Stimulated activated CD8-positive, alpha-beta memory T cell treated with anti-CD3 and anti-CD28 coated beads, Interleukin-12 subunit alpha, Interleukin-12 subunit beta, amount 100 ng/mL, for 1 hour (primary cell): ENCODE measurements around the gene ZNF3.
A peak's percentile ranks its signal among the peaks of the same experiment; 100 is the strongest.

Source experiments
- DNase-seq: peaks from one replicate; pipeline ENCODE4 v3.0.0-alpha.2; 2020; ENCODE audit warnings: low read depth

Gene ZNF3

DNA sequence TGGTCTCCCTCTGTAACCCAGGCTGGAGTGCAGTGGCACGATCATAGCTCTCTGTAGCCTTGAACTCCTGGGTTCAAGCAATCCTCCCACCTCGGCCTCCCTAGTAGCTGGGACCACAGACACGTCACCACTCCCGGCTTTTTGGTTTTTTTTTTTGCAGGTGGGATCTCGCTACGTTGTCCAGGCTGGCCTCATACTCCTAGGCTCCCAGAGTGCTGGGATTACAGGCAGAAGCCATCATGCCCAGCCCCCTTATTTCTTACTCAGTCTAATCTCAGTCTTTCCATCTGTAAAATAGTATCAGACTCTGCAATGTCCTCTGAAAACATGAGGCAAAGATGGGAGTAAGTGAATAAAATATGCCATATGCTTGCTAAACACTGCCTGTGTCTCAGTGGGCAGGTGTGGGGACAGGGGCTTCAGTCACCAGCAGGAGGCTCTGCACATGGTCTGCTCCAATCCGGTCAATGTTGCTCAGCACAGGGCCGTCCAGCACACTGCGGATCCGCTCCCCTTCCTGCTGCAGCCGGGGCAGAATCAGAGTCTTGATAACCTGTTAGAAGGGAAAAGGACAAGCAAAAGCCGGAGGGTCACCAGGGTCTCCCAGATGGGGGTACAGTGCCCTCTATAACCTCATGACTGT lies 28.1 kb upstream of the ZNF3 start:
- DNase-seq, result no peak

DNA sequence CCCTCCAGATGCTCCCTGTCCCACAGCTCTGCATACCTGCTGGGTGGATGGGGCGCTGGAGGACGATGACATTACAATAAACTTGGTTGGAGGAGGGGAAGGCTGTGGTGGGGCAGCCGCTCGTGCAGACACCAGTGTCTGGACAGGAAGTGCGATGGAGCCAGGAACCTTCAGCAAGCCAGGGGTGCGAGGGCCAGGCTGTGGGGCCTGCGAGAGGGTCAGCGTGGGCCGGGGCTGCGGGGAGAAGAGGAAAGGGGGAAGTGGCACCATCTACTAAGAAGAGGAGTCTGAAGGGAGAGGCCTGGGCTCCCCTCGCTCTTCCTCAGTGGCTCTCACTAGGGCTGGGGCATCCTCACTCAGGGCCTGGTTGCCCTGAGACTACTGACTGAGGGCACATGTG lies 26.4 kb upstream of the ZNF3 start:
- no peak for DNase-seq

DNA sequence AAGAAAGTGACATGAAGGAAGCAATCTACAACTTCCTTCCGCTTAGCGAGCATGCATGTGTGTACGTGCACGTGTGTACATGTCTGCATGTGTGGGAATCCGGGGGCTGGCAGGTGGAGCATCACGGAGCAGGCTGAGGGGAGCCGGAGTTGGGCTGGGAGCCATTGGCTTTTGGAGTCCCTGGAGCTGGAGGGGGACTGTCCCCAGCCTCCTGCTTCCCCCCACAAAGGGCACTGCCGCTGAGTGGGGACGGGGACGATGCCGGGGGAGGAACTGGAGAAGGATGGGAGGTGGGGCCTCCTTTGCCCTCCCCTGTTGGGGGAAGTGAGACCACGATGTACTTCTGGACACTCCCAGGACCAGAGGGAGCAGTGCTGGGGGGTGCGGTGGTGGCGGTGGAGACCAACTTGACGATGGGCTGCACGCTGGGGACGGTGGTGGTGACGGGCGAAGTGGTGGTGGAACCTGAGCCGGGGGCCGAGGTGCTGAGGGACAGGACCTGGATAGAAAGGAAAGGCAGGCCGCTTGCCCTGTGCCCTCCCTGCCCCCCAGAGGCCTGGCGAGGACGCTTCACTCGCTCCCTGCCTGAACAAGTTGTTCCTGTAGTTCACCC lies 25.7 kb upstream of the ZNF3 start:
- no peak for DNase-seq

DNA sequence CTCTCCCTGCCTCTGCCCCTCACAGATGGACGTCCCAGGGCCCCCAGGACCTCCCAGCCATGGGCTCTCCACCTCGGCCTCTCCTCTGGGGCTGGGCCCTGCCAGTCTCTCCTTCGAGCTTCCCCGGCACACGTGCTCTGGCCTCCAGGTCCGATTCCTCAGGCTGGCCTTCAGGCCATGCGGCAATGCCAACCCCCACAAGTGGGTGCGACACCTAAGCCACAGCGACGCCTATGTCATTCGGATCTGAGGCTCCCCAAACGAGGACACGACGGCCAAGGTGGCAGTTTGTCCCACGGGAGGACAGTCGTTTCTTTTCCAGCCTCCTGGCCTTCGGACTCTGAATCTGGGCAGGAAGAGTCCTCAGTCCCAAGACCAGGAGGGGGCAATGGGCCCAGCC lies 25.1 kb upstream of the ZNF3 start:
- DNase-seq, result no peak

DNA sequence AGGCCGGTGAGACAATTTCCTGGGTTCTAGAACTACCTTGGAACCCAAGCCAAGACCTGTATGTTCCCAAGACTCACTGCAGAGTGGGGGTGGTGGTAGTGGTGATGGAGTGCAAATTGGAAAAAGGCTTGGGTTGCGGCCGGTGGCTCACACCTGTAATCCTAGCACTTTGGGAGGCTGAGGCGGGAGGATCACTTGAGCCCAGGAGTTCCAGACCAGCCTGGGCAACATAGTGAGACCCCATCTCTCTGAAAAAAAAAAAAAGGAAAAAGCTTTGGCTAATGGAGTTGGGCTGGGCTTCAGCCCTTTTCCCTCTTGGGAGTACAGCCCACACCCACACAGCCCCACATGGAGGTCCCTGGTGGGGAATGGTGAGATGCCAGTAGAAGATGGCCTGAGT lies 24.0 kb upstream of the ZNF3 start:
- no peak for DNase-seq

DNA sequence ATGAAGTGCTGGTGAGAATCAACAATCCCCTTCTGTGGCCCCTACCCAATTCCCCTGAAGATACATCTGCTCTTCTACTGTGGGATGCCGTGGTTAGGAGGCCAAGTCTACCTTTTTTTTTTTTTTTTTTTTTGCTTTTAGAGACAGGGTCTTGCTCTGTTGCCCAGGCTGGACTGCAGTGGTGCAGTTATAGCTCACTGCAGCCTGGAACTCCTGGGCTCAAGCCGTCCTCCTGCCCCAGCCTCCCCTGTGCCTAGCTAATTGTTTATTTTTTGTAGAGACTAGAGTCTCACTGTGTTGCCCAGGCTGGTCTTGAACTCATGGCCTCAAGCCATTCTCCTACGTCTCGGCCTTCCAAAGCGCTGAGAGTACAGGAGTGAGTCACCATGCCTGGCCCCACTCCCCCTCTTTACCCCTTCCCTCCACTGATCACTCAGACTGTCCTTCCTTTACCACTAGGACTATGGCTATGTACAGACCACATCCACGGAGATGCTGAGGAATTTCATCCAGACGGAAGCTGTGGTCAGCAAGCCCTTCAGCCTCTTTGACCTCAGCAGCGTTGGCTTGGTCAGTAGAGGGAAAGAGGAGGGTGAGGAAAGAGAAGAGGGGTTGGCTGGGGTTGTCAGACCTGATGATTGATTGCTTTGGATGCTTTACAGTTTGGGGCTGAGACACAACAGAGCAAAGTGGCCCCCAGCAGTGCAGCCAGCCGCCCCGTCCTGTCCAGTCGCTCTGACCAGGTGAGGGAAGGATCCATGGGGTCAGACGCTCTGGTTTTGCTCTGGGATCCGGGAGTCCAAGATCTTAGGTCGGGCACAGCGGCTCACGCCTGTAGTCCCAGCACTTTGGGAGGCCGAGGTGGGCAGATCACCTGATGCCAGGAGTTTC lies 21.7 kb upstream of the ZNF3 start:
- DNase-seq, result no peak

DNA sequence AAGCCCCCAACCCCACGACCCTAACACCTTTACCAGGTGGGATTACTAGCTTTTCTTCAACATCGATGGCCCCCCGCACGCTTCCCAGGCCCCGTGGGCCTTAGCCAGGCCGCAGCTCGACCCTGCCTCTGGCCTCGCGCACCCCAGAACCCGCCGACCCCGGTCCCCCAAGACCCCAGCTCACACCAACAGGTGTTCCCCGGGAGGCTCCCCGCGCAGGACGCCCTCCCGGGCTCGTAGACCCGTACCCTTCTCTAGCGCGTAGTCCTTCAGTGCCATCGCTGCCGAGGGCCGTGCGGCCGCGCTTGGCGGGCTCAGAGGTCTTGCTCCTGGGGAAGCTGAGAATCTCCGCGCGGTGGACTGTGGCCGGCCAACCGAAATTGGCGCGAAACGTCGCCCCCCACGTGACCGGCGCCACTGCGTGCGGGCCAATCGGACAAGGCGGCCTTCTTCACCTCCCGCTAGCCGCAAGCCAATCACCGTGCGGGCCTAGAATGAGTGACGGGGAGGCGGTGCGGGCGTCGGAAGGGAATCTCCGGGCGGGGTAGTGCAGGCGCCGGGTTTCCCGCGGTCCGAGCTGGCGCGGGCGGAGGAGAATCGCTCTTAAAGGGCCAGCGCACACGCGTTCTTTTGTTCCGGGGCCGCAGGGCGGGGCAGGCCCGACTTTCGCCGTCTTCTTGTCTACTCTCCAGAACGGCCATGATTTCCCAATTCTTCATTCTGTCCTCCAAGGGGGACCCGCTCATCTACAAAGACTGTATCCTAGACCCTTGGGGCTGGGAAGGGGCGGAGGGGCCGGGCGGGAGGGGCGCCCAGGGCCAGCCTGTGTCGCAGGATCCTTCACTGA lies 19.7 kb upstream of the ZNF3 start, which contains the start of the genes AP4M1 and MCM7:
Gene AP4M1 (plus strand): TSS at position 628 of the 847 bp plus-strand sequence. CDS start 72 bp downstream, at position 700.
Gene MCM7 (minus strand): TSS at position 382 of the 847 bp plus-strand sequence. CDS start 103 bp downstream, at position 279.
- peak; percentile 94 for DNase-seq

DNA sequence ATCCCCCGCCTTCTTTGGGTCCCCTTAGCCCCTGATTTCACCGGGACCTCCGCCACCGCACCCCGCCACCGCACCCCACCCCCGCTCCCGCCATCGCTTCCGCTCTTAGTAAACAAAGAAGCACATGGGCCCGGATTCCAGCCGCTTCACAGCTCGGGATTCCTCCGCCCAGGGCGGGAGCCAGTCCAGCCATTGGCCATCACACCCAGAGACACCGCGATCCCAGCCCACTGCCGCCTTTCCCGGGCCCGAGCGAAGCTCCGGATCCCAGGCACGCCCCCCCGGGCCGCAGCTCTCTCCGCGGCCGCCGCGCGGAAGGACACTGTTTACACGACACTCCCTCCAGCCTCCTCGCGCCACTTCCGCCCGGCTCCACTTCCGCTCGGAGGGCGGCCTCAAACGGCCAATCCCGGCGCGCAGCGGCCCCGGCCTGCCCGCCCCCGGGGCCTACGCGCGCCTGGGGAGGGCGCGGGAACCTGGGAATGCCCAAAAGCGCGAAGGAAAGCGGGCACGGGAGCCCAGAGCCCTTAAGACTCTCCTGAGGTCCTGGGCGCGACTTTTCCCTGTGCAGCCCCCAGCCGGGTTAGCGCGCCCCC lies 19.0 kb upstream of the ZNF3 start:
- DNase-seq, result peak; percentile 70

DNA sequence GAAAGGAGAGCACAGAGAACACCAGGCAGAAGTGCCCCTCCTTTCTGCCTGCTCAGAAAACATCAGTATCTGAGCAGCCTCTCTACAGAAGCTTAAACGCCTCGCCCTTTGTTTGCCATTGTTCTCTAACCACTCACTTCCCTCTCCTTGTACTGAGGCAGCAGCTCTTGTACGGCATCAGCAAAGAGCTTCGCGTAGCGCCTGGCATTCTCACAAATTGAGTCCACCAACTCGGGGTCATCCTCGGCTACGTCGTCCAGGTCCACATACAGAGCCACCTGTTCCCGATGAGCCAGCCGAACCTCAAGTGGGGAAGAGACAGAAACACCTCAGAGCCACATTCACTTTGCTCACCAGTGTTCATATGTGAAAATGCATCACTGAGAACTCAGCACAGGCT lies 17.9 kb upstream of the ZNF3 start:
- no peak for DNase-seq

DNA sequence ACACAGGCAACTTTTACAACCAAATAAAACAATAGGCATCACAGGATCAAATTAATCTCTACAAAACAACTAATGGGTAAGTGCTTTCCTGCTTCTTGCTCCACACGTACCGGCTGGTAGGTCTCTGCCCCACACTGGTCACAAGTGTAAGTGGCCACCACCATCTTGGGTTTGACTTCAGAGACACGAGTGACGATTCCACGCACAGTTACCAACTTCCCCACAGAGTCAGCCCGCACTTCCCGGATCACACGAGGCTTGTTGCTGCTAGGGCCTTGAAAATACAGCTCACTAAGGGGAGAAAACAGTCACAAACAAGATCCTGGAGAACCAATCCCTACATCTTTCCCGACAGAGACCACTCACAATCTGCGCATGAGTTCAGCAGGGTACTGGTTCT lies 17.4 kb upstream of the ZNF3 start:
- DNase-seq, result no peak

DNA sequence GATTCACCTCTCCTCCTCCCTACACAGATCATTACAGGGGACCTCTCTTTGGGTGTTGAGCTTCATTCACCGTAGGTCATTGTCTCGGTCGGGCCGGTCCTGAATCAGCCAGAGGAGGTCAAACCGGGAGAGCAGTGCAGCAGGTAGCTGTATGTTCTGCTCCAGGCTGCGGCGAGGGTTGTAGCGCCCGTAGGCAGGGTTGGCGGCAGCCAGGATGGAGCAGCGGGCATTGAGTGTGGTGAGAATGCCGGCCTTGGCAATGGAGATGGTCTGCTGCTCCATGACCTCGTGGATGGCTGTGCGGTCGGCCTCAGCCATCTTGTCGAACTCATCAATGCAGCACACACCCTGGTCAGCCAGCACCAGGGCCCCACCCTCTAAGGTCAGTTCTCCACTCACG lies 14.2 kb upstream of the ZNF3 start:
- no peak for DNase-seq

DNA sequence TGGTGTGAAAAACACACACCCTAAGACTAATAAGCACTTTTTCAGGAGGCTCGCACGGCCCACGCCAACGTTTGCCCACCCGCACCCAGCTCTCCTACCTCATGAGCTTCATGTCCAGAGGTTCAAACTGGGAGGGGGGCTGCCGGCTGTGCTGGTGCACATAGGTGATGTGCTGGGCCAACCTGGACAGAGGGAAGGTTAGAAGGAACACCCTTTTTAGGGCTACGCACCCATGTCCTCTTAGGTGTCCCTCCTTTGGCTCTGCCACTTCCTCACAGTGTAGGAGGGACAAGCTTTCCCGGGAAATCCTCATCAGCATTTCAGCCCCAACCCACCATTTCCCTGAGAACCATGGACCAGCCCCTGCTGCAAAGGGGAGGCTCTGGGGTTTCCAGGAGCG lies 13.8 kb upstream of the ZNF3 start:
- no peak for DNase-seq

DNA sequence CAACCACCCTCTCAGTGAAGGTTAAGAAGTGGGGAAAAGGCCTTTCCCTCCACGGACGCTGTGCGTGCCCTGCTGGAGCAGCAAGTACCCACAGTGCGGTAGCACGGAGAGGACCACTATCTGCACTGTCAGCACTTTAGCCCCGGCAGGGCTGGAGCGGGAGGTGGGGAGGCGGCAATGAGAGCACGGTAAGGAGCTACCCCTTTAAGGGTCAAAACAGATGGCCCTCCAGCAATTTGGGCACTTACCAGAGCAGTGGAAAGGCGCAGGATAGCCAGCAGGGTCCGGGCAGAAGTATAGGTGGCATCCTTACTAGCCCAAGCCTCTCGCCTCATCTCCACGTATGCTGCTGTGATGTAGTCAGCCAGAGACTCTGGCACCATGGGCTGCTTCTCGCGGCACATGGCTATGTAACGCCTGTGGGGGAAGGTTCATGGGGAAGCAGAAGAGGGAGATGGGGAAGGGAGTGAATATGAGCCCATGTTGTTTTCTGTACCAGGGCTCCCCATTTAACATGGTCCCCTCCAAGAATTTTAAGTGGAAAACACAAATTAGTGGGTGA lies 12.5 kb upstream of the ZNF3 start:
- no peak for DNase-seq

DNA sequence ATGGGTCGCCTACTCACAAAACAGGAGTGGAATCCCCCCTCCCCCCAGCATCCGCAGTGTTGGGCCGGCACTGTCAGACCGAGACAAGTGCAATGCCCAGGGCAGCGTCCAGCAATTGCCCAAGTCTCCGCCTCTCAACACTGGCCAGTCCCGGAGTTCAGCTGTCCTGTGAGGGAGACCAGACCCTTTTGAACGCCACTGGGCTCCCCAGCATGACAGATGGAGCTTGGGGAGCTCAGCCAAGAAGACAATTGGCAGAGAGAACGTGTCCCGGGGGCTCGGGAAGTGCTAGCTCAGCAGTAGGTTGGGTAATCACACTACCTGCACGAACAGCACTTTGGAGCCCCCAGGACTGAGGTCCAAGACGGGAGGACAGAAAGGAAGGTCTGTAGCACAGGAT lies 12.0 kb upstream of the ZNF3 start:
- no peak for DNase-seq

DNA sequence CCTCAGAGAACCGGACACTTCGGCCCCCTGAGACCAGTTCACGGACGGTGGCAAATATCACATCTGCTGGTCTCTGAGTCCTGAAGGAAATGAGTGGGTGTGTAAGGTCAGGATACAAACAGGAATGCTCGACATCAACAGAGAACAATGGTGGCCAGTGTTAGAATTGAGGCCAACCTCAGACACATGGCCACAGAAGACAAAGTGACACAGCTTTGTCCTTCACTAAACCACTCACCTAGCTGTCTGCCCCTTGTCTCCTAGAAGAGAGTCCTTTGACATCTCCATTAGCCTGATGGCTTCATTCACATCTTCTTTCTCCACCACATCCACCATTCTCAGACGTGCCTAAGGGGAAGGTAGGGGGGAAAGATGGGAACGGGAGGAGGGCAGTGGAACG lies 11.5 kb upstream of the ZNF3 start:
- no peak for DNase-seq

DNA sequence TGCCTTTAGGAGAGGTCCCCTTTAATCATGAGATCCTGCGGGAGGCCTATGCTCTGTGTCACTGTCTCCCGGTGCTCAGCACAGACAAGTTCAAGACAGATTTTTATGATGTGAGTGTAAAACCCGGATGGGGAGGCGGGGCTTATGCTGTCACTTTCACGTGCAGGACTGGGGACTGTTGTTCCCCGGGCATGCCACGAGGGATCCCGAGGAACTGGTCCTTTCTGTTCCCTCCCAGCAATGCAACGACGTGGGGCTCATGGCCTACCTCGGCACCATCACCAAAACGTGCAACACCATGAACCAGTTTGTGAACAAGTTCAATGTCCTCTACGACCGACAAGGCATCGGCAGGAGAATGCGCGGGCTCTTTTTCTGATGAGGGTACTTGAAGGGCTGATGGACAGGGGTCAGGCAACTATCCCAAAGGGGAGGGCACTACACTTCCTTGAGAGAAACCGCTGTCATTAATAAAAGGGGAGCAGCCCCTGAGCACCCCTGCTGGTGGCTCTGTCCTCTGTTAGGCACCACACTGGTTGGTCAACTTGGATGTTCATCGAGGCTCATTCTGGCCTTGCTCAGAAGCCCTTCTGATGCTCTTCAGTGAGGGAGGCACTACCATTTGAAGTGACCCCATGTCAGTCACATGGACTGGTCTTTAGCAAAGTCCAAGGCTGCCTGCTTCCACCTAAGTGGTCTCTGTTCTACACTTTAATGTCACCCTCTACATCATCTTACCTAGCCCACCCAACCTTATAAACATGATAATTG lies 10.1 kb upstream of the ZNF3 start:
- no peak for DNase-seq

DNA sequence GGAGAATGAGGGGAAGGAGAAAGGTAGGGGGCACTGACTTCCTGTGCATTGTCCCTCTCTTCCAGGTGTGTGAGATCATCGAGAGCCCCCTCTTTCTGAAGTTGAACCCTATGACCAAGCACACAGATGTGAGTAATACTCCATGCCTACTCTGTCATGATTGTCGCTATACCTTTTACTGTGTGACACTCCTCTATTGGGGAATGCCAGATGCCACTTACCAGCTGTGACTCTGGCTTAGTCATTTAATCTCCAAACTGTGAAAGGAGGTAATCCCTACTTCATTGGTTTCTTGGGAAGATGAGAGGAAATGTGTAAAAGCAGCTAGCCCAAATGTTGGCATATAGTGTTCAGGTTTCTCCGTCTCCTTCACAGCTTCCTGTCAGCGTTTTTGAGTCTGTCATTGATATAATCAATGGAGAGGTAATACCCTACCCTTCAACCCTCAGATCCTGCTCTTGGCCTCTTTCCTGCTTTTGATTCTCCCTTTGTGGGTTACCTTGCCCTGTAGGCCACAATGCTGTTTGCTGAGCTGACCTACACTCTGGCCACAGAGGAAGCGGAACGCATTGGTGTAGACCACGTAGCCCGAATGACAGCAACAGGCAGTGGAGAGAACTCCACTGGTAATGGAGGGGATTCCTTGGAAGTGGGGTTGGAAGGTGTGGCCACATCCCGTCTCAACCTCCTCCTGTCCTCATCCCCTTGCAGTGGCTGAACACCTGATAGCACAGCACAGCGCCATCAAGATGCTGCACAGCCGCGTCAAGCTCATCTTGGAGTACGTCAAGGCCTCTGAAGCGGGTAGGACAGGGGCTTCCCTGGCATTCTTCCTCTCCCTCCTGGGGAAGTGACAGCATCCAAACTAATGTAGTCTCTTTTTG lies 9.2 kb upstream of the ZNF3 start:
- DNase-seq, result no peak

DNA sequence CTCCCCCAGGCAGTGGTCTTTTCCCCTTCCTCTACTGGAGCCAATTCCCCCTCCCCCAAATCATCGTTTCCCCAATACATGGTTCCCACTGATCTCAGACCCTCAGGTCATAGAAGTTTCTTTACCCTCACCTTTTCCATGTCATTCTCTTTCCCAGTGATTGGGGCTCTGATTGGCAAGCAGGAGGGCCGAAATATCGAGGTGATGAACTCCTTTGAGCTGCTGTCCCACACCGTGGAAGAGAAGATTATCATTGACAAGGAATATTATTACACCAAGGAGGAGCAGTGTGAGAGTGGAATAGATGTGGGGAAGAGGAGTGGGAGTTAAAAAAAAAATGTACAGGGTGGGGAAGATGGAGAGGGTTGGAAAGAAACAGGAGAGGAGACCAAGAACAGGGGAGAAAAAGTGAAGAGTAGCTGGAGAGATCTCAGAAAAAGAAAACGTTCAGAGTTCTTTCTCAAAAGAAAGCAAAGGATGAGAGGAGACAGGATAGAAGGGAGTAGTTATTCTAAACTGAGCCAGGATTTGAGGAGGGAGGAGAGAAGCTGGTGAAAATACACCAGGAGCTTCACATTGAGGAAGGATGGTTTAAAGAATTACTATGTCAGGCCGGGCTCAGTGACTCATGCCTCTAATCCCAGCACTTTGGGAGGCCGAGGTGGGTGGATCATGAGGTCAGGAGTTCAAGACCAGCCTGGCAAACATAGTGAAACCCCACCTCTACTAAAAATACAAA lies 8.1 kb upstream of the ZNF3 start:
- DNase-seq, result no peak
